GM18526 (cell line): ENCODE results near the gene EEFSEC.

Experiments used
- POLR2A ChIP-seq: IDR thresholded peaks from 3 replicates; pipeline ENCODE4 v1.6.1; 2011; ENCODE audit not compliant: insufficient read length; ENCODE audit errors: extremely low read depth

Gene EEFSEC

DNA sequence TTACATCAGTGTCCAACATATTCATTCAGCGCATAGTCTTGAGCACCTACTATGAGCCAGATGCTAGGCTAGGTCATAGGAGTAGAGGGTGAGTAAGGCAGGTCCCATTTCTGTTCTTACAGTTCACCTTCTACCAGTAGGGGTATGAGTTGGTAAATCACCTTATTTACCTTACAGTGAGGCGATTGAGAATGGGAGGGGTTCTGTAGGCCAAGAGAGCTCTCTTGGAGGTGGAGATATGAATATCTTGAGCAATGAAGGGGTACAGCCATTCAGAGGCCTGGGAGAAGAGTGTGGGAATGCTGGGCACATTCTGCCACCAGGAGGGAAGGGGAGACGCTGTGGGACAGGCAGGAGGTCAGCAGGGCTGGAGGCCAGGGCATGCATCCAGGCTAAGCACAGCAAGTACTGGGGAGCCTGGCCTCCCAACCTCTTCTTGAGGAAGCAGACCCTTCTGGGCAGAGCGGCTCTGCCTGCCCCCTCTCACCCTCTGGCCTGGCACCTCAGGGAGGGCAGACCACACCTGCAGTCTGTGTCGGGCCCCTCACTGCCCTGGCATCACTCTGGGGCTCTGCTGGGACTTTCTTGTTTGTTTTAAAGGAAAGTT, 123.4 kb downstream of the EEFSEC start:
- TF ChIP-seq POLR2A = no peak

DNA sequence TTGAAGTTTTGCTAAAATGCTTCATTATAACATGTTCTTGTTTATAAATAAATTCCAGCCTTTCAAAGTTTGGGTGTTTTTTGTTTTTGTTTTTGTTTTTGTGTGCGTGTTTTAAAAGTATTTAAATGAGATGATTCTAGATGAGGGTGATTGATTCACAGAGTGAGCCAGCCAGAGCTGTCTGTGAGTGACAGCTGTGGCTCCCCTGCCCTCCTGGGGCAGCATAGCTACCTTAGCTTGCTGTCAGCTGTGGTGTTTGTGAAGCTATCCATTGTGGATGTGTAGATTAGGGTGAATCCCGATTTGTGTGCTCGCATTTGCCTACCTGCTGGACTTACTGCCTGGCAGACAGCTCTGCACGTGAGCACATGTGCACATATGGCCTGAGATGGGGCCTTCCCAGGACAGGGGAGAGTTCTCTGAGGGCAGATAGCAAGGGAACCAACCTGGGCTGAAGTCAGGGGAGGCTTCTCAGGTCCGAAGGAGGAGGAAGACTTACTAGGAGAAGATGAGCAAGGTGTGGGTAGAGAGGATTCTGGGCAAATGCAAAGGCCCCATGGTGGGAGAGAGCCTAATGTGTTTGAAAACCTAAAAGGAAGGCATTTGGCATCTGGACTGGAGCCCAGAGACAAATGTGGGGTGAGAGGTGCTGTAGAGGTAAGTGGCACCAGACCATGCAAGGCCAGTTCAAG, 124.2 kb downstream of the EEFSEC start:
- no peak for TF ChIP-seq POLR2A

DNA sequence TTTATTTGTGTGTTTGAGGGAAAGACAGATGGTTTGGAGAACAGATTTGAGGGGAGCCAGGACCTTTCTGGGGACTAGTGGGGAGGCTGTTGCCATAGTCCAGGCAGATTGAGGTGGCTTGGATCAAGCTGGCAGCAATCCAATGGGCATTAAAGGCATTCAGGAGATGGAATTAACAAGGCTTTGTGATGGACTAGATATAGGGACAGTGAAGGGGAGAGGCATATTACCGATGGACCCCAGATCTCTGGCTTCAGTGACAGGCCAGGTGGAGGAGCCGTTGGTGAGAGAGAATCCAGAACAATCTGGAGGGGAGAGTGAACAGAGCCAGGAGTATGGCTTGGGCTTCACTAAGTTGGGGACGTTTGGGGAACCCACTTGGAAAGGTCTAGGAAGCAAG, 124.8 kb downstream of the EEFSEC start:
- TF ChIP-seq POLR2A = no peak

DNA sequence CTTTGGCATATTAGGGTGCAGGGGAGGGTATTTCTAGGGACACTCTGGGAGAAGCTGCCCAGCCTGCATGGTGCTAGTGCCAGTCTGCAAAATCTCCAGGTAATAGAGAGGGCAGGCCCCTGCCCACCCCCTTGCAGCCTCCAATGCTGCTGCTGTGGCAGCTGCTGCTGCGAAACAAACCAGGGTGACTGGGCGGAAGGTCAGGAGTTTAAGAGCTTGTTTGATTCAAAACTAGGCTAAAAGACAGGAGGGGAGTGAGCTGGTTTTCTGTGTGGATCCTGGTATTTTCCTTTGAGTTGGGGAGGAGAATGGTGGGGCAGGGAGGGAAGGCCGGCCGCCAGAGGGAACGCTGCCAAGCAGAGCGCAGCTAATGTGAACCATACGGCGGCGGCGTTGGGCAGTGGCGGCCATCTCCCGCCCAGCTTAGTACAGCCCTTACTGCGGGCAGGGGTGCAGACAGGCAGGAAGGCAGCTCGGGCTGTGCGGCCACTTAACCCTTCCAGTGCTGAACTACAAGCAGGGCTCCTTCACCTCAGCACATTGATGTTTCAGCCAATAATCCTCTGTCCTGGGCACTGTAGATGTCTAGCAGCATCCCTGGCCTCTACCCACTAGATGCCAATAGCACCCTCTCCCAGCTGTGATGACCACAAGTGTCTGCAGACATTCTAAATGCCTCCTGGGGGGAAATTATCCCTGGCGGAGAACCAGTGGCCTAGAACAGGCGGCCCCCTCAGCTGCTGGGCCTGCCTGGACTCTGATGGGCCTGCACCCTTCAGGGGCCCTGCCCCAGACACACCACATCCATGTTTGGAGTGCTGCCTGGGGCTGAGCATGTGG, 125.7 kb downstream of the EEFSEC start:
- no peak for TF ChIP-seq POLR2A

DNA sequence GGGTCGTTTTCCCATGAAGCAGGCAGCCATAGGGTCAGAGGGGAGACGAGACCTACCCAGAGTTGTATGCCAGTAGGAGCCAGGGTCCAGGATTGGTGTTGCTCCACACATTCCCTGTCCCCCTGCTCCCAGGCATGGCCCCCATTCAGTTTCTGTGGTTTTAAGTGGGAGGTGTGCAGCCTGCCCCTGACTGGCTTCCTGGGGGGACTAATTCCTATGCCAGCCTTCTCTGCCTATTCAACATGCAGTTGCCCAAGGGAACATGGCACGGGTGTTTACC, 126.3 kb downstream of the EEFSEC start:
- TF ChIP-seq POLR2A = no peak

DNA sequence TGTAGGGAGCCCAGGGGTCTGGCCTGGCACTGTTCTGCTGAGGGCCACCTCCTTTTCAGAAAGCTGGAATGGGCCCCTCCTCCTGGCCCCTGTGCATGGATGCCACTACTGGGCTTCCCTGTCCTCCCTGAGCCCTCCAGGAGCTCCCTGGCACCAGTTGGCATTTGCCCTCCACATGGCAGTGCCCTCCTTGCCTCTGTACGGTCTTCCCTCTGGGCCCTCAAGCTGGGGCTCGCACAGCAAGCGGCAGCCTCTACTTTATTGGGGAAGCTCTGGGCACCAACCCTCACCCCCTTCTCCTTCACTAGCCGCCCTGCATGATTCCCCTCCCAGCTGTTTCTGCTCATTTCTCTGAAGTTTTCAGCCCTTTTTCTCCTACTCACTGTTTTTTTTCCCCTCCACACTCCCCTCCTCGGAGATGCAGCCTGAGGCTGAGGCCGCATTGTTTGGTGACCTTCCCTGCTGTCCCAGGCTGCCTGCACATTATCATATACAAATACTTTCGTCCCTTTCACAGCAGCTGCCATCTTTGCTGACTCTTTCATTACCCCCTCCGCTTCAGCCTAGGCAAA, 127.3 kb downstream of the EEFSEC start:
- TF ChIP-seq POLR2A = no peak

DNA sequence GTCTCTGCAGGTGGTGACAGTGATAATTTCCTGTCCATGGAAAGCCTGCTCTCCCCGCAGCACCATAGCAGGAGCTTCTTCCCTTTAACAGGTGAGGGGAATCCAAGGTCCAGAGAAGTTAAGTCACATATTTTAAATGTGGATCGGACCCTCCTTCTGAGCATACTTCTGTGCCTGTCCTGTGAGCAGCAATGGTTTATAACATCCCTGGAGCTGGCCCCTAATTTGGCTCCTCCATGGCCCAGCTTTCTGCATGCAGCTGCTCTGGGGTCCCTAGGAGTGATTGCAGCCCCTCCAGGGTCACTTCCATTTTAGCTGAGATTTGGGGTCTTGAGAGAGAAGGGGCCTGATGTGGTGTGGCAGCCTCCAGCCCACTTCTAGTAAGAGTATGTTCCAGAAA, 127.8 kb downstream of the EEFSEC start:
- TF ChIP-seq POLR2A = no peak

DNA sequence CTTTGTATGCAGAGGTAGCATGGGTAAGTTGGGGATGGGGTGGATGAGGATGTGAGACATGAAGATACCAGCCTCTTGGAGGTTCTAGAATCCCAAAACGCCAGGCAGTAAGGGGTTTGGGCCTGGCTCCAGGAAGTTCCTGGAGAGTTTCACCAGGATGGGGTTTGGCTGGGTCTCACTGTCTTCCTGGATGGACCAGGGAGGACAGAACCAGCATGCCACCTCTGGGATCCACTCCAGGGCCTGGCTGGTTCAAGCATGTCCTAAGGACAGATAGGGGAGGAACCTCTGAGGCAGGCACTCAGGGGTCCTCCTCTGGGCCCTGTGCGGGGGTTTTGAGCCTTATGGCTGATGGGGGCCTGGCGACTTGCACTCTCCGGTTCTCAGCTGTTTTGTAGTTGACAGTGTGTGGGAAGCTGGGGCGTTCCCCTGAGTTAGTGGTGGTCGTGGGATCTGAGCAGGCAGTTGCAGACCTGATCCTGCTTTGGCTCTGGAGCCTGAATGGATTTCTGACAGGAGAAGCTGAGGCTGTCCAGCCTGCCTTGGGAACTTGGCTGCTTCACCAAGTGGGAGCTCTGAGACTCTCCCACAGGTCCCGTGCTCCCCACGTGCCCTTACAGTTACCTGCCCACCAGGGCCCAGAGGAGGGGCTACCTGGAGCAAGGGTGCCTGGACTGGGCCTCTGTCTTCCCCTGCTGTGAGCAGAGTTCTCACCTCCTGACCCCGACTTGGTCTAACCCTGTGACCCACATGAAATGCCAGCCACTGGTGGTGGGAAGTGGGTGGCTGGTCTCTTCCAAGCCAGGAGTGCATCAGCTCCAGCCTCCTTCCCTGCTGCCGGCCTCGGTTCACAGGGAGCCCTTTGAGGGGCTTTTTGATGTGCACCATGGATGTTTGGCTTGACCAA, 128.4 kb downstream of the EEFSEC start:
- no peak for TF ChIP-seq POLR2A

DNA sequence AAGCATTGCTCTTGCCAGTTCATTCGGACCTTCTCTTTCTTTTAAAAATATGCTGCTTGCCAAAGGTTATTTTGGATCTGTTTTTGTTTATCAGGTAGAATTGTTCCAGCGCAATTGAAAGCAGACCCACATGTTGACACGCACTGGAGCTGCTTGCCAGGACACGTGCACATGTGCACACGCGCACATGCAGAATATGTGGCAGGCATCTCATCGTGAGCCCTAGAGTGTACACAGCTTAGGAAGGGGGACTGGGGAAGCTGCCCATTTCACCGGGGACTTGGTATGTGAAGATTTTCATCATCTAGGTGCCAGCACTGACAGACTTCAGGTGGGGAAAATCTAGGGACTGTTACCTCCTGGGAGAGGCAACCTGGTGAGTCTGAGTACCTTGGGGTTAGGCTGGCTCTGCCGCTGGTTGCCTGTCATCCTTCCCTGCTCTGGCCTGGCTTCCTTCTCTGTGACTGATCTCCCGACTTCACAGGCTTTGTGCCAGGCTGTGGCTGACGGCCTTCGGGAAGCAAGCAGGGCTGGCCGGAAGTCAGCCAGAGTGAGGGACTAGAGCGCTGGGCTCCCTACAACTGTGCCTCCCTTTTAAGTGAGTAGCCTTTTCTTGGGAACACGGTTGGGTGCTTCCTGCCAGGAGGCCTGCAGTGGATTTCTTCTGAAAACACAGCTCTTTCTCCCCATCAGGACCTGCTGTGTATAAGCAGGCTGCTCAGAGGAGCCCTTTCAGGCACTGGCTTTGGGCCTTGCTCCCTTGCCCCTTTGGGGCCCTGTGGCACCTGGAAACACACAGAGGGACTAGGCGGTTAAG, 129.3 kb downstream of the EEFSEC start:
- no peak for TF ChIP-seq POLR2A

DNA sequence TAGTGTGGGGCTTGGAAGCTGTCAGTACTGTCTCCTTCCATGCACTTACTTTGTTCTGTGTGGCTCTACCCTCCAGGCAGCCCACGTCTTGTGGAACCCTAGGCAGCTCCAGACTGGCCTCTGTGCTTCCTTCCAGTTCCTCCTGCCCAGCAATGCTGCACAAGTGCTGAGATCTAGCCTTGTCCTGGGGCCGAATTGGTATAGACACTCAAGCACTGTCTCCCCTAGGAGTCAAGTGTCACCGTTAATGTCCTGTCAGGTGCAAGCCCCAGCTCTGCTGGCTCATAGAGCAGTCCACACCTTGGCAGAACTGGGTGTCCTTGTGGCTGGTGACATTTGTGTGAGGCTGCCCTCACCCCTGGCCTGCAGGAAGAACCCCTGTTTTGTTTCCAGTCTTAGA, 130.1 kb downstream of the EEFSEC start:
- TF ChIP-seq POLR2A = no peak

DNA sequence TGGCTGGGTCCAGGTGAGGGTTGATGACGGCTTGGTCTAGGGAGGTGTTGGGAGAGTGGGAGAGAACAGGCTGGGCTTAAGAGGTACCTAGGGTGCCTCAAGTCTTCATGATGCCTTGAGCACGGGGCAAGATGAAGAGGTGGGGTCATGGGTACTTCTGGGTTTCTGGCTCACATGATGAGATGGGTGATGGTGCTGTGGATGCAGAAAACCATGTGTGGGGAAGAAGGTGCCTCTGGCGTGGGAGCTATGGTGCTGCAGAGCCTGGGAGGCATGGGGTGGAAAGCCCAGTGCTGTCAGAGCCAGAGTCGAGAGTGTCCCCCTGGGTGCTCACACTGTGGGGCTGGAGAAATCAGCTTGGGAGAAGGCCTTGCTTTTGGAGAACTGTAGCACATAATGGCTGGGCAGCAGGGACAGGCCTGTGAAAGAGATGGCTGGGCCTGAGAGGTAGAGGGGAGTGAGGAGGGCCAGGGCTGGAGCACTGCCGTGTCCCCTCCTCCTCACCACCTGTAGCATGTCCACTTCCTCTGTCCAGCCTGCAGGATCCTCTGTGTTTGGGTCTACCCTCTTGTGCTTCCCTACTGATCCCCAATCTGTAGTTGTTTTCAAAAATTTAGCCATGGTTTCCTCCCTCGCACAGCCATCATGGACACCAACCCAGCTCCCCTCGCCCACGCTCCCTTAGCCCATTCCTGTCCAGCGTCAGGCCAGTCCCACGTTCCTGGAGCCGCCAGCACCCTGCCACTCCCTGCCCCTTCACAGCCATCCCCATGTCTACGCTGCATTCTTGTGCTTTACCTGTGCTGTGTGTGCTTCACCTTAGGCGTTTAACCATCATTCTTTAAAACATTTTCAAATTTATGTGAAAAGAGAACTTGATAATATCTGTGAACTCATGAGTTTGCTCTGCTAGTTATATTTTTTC, 132.0 kb downstream of the EEFSEC start:
- TF ChIP-seq POLR2A = no peak

DNA sequence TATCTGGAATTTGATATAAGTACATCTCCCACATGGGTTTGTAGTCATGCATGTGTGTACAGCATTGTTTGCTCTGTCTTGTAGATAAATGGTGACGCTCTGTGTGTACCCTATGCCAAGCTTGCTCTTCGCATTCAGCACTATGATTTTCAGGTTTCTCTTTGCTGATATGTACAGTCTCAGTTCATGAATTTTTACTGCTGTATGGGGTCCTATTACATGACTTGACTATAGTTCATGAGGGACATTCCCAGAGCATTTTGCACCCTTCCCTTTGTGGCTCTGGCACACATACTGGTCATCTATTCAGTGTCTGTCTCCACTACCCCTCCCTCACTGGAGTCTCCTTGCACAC, 132.7 kb downstream of the EEFSEC start:
- TF ChIP-seq POLR2A = no peak

DNA sequence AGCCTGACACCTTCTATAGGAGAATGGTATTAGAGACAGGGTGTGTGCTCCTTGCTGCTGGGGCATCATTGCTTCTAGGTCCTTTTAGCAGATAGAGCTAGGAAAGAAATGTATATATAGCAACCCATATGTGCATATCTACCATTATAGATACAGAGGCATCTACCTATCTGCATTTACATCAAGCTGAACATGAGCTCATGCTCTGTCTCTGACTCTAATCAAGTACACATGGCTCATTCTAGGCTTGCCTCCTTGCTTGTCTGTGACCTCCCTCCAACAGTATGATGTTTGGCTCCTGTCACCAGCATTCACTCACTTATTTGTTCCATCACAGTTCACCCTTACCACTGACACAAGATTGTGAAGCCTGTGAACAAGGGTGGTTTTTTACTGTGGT, 133.4 kb downstream of the EEFSEC start:
- no peak for TF ChIP-seq POLR2A

DNA sequence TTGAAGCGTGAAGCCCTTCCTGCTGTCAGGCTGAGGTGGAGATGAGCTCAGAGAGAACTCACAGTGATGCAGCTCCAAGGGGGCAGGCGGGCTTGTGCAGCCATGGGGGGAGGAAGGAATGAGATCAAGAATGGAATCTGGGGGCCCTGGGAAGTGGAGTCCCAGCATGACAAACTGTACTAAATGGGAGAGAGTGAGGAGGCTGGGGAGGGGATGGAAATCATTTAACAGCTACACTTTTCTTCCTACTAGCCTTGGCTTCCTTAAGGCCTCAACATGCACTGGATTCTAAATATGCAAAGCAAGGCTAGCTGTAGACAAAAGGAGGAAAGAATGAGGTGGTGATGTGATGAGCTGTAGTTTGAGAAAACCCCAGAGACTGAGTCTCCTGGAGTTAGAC, 133.9 kb downstream of the EEFSEC start:
- no peak for TF ChIP-seq POLR2A

DNA sequence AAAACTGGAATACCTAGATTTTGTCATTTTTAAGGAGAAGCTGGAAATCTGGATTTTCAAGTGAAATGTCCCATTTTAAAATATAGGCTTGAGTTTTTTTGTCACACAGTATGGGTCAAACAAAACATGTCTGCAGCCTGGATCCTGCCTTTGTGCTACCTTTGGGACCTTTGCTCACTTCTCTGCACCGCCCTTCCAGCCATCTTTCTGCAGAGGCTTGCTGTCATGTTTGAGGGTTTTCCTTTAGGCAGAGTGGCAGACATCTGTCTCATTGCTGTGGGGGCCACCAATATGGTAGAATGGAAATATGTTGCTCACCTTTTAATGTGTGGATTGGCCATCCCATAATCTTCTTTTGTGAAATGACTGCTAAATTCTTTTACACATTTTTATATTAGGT, 136.3 kb downstream of the EEFSEC start:
- TF ChIP-seq POLR2A = no peak
